ENCODE measurements around the gene FKBP5.

FKBP5 gene

GRCh38 chr6:35558571-35558970, 130.1 kb downstream of the FKBP5 start:
- no peak overlapping the region for H3K4me3 ChIP-seq (ENCODE audit: low read depth, low read length)
- no peak for DNase-seq (ENCODE audit: low read depth)
- TF ChIP-seq CTCF (conservative IDR thresholded peaks at IDR 0.05; ENCODE audit: low read depth, low read length): no peak

- H3K4me3 ChIP-seq (ENCODE audit: low read depth, low read length): no peak overlapping the region
- TF ChIP-seq CTCF (conservative IDR thresholded peaks at IDR 0.05; ENCODE audit: low read depth, low read length): no peak
- DNase-seq (ENCODE audit: low read depth): no peak
Observed at GRCh38 chr6:35557239-35557638, 131.5 kb downstream of the FKBP5 start.

GRCh38 chr6:35554811-35555210, 133.9 kb downstream of the FKBP5 start:
- no peak for TF ChIP-seq CTCF (conservative IDR thresholded peaks at IDR 0.05; ENCODE audit: low read depth, low read length)
- H3K4me3 ChIP-seq (ENCODE audit: low read depth, low read length): no peak overlapping the region
- DNase-seq (ENCODE audit: low read depth): no peak

GRCh38 chr6:35553315-35553714, 135.4 kb downstream of the FKBP5 start:
- no peak overlapping the region for H3K4me3 ChIP-seq (ENCODE audit: low read depth, low read length)
- DNase-seq (ENCODE audit: low read depth): no peak

GRCh38 chr6:35552285-35552917, 136.3 kb downstream of the FKBP5 start:
- DNase-seq (ENCODE audit: low read depth): peak; percentile 68
- peak; percentile 95 for TF ChIP-seq CTCF (conservative IDR thresholded peaks at IDR 0.05; ENCODE audit: low read depth, low read length)
- H3K4me3 ChIP-seq (ENCODE audit: low read depth, low read length): no peak overlapping the region

More at GRCh38 chr6:35553315-35553714, 135.4 kb downstream of the FKBP5 start:
- TF ChIP-seq CTCF (conservative IDR thresholded peaks at IDR 0.05; ENCODE audit: low read depth, low read length): no peak

GRCh38 chr6:35550437-35550836, 138.3 kb downstream of the FKBP5 start:
- TF ChIP-seq CTCF (conservative IDR thresholded peaks at IDR 0.05; ENCODE audit: low read depth, low read length): no peak
- H3K4me3 ChIP-seq (ENCODE audit: low read depth, low read length): no peak overlapping the region
- DNase-seq (ENCODE audit: low read depth): no peak

- peak; percentile 21 for DNase-seq (ENCODE audit: low read depth)
- H3K4me3 ChIP-seq (ENCODE audit: low read depth, low read length): no peak overlapping the region
- TF ChIP-seq CTCF (conservative IDR thresholded peaks at IDR 0.05; ENCODE audit: low read depth, low read length): no peak
Observed at GRCh38 chr6:35547676-35548075, 141.0 kb downstream of the FKBP5 start.
